ENCODE measurements around the gene ETS1. TPM values are rescaled to one million over a fixed set of nuclear protein-coding genes. Genes with fewer than 3 reads are reported as not detected.

Gene ETS1
- total RNA-seq, 1 donor from 2014 or later = 169 TPM

DNA sequence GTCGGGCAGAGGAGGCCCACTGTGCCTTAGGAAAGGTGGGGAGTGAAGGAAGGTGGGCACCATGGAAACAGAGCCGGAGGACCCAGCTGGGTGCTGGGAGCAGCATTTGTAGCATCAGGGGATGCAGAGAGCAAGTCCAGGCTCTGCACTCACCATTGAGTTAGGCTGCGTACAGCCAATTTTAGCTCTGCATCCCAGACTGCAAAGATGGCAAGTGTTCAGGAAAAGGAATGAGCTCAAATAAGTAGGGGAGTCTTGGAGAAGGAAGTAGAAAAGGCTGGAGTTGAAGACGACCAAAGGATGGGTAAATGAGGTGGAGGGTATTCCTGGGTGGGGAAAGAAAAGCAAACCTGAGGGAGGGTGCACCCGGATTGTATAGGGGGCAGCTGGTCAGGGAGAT is 31.6 kb upstream of the ETS1 start:
- DNase-seq (ENCODE audit: extremely low read depth, low read depth, low spot score) = no peak

DNA sequence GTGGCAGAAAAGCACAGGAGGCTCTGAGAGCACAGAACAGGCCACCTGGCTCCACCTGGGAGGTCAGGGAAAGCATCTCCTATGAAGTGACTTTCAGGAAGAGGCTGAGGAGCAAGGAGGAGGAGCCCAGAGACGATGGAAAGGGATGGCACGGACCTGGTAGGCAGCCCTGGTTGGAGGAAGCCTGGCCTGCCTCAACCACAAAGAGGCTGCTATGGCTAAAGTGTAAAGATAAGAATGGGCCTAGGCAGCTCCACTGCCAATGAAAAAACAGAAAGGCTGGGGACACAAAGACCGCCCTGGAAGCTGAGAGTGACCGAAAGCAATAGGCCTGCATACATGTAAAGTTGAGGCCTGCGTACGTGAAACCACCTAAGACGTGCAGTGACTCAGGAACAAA is 31.2 kb upstream of the ETS1 start:
- no peak for DNase-seq (ENCODE audit: extremely low read depth, low read depth, low spot score)

DNA sequence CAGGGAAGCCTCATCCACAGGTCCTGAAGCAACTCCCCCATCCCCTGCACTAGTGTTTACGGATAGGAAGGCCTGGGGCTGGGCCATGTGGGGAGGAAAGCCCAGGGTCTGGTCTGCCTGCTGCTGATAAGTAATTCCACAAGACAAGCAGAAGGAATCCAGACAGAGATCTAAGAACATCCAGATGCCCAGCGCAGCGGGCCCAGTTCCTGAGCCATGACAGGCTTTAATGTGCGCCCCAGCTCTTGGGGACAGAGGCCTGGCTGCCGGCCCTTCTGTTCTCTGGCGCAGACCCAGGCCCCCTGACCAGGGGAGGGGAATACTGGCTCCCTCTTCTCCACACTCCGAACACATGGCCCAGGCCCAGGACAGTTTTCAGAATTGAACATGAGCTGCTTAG is 28.8 kb upstream of the ETS1 start:
- DNase-seq (ENCODE audit: extremely low read depth, low read depth, low spot score) = no peak

DNA sequence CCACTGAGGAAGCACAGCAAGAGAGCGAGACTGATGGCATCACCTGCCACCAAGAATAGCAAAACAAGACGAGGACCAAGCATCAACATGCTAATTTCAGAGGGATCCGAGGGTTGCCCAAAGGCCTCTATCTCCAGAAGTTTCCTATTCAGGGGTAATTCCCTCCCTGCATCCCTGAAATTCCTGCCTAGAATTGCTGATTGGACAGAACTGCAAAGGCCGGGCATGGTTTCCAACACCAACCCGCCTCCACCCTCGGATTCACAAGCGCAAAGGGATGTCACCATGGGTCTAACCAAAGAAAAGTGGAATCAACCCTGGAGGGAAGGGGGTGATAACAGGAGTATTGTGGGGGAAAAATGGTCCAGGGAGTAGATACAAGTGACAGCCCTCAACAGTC is 28.3 kb upstream of the ETS1 start:
- no peak for DNase-seq (ENCODE audit: extremely low read depth, low read depth, low spot score)

DNA sequence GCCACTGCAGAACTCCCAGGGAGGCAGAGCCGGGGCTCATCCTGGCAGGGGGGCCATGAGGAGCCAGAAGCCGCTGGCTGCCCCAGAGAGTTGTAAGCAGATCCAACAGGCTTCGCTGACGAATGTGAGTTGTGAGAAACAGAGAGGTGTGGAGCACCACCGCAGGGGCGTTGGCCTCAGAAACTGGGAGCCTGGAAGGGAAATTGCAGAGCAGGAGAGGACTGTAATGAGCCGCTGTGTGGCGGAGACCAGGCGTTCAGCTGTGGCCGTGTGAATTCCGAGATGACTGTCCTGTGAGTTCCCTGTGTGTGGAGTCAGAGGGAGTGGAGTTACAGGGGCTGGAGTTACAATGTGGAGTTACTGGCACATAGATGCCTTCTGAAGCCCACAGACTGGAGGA is 27.7 kb upstream of the ETS1 start:
- DNase-seq (ENCODE audit: extremely low read depth, low read depth, low spot score) = no peak

DNA sequence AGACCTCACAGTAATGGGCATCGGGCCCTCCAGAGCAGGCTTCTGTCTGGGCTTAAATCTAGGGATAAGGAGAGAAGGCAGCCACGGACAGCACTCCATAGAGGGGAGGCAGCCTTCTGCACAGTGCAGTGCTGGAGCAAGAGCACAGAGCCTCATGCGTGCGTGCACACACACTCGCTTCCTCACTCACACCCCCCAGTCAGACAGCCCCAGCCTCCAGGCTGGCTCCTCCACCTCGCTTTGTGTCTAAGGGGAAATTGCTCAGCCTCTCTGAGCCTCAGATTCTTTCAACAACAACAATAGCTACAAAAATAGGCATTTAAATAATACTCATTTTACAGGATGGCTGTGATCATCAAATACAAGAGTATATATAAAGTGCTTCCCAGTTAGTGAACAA is 26.7 kb upstream of the ETS1 start:
- DNase-seq (ENCODE audit: extremely low read depth, low read depth, low spot score) = no peak

DNA sequence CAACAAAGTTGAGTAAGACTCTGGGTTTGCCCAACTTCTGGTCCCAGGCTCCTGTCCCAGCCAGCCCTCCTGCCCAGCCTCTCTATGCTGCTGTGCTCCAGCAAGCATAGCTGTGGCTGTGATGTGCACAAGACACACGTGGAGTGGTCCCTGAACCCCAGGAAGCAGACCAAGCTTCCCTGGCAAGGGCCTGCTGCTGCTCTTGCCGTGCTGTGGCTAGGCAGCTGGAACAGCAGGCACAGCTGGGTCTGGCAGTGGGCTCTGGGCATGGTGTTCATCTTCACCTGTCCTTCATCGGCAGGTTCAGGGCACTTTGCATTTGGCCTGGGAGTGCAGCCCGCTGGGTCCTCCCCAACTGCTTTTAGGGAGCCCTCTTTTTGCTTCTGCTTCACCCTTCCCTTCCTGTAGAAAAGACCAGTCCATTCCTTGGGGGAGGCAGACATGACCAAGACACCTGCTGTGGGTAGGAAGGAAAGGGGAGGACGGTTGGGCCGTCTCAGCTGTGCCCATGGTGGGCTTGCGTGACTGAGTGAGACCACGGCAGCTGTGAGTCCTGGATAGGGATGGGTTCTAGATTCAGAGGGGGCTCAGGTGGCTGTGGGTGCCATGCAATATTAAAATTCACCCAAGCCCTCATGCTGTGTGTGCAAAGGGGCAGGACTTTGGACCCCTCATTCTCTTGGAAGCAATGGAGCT is 26.1 kb upstream of the ETS1 start:
- no peak for DNase-seq (ENCODE audit: extremely low read depth, low read depth, low spot score)

DNA sequence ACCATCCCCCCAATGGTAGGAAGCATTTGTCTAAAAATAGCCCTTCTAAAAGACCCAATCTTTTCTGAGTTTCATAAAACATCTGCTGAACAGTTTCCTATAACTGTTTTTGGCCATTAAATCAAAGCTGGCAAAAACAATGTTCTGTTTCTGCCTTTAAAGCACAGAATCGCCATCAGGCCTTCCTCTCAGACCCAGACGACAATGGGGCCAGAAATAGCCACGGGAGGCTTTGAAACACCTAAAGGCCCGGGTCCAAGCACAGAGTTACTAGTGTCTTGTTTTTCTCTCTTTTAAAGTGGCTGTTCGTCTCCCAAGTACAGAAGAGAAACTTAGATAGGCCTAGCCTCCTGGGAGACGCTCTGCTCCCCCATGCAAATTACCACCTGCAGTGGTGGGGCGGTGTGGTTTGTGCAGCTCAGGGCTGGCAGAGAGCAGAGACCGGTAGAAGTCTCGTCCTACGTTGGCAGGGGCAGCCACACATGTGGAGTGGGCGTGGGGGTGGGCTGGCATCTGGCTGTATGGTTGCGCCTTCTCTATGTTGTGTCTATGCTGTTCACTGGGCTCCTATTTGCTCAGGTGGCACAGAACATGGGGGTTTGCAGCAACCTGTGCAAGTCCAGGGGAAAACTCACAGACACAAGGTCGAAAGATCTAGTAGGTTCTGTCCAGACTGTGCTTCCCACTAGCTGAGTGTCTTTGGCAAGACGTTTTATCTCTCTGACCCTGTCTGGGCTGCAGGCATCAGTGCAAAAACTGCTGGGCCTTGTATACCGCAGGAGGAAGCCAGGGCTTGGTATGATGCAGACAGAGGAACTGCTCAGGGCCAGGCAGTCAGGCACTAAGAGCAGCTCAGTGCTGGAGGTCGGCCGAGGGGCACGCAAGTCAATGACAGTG is 23.6 kb upstream of the ETS1 start:
- no peak for DNase-seq (ENCODE audit: extremely low read depth, low read depth, low spot score)

DNA sequence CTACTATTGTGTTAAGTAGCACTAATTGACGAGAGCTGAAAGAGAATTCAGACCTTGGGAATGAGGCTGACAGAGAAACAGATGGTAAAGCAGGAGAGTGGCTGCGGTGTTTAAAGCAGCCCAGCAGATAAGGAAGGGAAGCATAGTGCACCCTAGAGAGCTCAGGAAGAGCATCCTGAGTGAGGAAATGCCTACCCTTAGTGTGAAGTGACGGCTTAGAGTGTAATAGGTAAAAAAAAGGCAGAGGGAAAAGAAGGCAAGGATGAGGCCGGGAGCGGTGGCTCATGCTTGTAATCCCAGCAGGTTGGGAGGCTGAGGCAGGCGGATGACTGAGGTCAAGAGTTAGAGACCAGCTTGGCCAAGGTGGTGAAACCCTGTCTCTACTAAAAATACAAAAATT is 22.4 kb upstream of the ETS1 start:
- no peak for DNase-seq (ENCODE audit: extremely low read depth, low read depth, low spot score)

DNA sequence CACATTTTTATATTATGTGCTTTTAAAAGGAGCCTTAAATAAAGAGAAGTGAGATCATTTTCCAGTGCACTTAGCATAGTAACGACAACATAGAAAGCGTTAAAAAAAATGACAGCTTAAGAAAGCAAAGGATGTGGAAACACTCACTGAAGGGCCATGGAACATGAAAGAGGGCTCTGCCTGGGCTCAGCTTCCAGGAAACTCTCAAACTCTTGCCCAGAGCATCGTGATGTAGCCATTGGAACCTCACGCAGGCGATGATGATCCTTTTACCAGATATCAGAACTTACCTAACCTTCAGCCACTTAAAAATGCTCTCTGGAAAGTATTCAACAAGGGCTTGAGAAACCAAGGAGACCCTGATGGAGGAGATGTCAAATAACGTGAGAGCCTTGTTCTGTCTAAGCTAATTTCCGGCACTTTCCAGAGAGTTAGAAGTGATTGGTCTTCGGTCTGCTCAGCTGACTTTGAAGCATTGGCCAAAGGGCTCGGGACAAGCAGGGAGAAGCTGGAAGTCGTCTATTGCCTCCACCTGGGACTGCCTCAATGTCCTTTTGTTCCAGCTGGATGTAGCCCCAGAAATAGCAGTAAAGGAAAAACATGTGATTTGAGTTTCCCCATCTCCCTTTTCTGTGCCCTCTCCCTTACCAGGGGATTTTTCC is 21.5 kb upstream of the ETS1 start:
- DNase-seq (ENCODE audit: extremely low read depth, low read depth, low spot score) = no peak

DNA sequence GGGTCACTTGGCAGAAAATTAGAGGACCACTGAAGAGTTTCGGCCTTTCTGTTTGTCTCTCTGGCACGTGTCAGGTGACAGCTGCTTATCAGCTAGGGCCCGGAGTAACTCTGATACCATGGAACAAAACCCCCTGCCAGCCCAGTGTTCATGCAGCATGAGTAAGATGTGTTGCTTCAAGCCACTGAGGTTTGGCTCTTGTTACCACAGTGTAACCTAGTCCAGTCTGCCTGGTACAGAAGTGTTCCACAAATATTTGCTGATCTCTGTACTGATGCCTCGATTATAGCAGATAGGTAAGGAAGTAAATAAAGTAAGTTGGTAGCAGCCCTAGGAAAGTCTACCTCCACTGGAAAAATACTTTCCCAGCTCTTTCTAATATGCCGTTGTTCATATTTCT is 20.5 kb upstream of the ETS1 start:
- no peak for DNase-seq (ENCODE audit: extremely low read depth, low read depth, low spot score)

DNA sequence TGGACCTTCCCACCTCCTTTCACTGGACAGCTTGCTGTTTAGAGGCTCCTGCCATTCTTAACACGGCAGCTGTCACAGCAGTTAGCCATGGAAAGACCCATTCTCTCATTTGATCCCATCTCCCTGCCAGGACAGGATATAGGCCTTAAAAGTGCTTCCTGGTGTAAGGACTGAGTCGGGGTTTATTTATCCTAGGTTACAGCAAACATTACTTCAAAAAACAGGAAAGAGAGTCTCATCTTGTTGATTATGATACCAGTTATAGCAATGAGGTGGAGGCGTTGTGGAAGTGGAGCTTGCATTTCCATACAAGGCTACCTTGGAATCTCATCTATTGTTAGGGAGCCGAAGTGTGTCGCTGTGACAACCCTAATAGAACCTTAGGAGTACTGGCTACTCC is 17.4 kb upstream of the ETS1 start:
- peak; percentile 31 for DNase-seq (ENCODE audit: extremely low read depth, low read depth, low spot score)

DNA sequence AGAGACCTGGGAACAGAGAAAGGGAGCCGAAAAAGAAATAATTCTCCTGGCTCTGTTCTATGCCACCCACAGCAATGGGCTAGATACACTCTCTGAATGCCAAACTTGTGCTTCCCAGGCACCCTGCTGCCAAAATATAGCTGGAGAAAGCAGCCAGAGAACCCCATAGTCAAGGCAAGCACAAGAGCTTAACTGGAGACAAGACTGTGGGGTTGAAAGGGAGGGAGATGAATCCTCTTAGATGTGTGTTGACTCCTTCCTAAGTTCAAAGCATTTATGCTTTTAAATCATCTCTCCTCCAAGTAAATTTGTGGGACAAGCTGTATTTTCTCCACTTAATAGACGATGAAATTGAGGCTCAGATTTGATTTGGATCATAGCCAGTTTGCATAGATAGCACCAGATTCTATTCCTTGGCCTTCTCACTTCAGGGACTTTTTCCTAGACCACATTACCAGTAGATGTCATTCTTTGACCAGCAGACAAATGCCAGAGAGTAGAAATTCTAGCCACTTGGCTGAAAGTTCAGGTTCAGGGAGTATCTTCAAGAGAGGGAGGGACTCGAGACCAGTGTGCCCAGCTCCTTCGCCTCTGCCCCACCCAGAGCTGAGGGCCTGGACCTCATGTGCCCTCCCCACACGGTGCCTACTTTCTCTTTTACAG is 16.5 kb upstream of the ETS1 start:
- DNase-seq (ENCODE audit: extremely low read depth, low read depth, low spot score) = no peak

DNA sequence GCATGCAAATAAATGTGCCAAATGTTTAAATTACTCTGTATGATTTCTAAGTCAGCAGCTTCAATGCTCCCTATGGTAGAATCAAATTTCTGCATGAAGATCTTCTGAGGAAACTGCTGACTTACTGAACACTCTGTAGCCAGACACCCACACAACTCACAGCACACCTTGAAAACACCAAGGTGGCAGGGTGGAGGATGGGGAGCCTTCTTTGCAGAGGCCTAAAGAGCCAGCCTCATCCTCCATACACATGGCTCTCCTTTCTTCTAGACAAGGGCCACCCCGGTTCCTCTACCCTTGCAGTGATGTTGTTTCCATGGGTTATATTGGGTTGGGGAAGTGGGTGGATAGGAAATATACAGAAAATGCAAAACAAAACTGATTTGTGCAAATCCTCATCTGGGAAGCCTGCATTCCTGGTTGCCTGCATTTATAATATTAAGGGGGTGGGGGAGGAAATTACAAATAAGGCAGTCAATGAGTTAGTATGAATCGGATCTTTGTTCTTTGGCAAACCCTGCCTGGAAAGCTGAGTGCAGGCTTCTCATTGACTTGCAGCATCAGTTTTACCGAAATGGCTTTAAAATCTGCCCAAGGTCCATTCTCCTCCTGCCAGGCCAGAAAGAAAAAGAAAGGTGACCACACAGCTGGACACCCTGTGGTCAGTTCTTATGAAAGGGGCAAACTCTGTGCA is 15.8 kb upstream of the ETS1 start:
- DNase-seq (ENCODE audit: extremely low read depth, low read depth, low spot score) = no peak

DNA sequence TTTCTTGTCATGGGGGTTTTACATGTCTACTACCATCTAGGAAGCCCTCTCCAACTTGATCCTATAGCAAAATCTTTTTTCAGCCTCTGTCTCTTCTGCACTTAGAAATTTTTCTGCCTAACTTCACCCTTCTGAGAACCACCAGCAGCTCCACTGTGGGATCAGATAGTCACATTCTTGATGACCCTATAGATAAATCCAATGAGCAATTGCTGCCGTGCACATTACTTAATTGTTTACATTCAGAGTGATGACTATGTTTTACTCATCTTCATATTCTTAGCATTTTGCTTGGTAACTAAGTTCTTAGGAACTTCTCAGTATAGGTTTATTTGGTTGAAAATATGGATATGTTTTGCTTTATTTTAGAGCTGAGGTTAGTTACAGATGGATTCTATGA is 12.4 kb upstream of the ETS1 start:
- DNase-seq (ENCODE audit: extremely low read depth, low read depth, low spot score) = no peak

DNA sequence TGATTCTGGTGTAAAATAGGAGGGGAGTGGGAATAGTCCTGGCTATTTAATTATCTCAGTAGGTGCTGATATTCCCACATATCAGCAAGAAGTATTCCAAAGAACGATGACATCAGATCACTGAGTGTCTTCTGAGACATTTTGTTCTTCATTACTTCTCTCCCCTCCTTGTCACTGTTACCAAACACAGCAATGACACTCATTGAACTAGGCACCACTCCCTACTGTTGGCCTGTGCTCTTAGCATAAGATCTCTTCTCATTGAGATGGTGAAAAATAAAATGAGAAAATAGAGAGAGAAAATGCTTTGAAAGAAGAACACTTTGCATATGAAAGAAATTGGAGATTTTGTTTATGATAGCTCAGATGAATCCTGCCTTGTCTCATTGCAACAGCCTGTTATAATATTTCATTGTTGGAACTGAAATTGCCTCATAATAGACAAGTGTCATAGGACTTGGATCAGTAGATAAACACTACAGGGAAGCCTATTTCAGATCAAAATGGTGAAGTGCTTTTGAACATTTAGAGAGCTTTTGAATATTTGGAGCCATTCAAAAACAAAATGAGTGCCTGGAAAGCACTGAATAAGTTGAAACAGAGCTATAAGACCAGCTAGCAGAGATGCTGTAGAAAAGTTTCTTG is 11.3 kb upstream of the ETS1 start:
- DNase-seq (ENCODE audit: extremely low read depth, low read depth, low spot score) = no peak

DNA sequence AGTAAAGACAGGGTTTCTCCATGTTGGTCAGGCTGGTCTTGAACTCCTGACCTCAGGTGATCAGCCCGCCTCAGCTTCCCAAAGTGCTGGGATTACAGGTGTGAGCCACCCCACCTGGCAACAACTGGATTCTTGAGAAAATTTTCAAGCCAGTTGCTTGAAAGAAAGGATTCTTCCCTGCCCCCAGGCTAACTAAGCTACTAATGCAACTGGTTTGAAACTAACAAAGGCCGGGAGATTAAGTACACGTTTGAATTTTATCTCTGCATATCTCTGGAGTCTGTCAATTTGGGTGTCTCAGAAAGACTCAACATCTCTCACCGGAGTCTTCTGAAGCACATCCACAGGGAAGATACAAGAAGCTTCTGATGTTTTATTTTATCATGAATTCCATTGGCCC is 10.7 kb upstream of the ETS1 start:
- no peak for DNase-seq (ENCODE audit: extremely low read depth, low read depth, low spot score)

DNA sequence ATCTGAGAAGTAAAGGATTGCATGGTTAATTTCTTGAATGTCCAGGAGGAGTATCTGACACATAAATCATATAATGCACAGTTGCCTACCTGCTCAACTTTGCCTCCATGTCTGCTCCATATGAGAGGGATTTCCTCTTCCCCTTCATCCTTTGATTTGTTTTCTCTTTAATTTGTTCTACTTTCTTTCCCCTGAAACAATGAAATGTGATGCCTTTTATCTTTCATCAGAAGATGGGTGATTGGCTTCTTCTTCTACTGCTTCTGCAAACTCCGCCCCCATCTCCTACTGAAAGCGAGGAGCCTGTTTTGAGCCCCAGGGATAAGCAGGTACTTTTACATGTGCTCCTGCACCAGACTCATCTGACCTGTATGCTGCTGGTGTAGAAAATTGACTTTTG is 9.9 kb upstream of the ETS1 start:
- DNase-seq (ENCODE audit: extremely low read depth, low read depth, low spot score) = no peak

DNA sequence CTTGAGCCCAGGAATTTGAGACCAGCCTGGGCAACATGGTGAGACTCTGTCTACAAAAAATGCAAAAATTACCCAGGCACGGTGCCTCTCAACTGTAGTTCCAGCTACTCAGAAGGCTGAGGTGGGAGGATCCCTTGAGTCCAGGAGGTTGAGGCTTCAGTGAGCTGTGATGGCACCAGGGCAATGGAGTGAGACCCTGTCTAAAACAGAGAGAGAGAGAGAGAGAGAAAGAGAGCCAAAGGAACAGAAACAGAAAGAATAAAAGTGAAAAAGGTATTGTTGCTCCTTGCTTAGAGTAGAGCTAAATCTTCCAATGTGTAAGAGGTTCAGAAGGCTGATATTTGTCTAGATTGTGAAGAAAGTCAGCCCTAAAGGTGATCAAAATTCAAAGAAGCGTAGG is 8.9 kb upstream of the ETS1 start:
- no peak for DNase-seq (ENCODE audit: extremely low read depth, low read depth, low spot score)

DNA sequence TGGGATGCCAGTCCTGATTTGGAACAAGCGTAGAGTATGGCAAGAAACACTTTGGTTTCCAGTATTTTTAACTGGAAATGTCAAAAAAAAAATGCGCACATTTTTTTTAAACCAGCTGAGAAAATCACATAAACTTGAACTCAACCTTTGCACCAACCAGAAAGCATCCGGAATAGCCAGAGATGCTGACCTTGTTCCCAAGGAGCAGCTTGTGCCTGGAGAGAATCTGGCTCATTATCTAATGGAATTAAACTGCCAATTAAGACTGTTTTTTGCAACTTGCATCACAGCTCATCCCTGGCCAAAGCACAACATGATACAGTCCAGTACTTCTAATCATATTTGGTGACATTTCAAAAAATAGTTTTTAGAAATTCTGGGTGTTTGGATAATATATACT is 8.4 kb upstream of the ETS1 start:
- no peak for DNase-seq (ENCODE audit: extremely low read depth, low read depth, low spot score)

Measured in glomerular endothelial cell (primary cell).